HUDEP-2 (cell line): ENCODE data around the gene GRWD1.
A peak's percentile ranks its signal among the peaks of the same experiment; 100 is the strongest.

Experiments
- DNase-seq, 76 experiments: peaks; one replicate each; lab custom pipeline; 2025; ENCODE audit not compliant: unreplicated experiment in 76 of 76; lab: John Stamatoyannopoulos, UW

Gene GRWD1

GRCh38 chr19:48445606-48446481 lies at the start of gene GRWD1:
Gene GRWD1, plus strand, starts transcription at chr19:48445983. Its CDS starts 23 bp downstream, at chr19:48446006.
- DNase-seq: peak; percentile 69 to 98 (median 94)

- peak in 1 of 76 experiments; percentile 20 for DNase-seq
Measured at GRCh38 chr19:48396016-48396823, 49.6 kb upstream of the GRWD1 start.

- no peak for DNase-seq
Measured at GRCh38 chr19:48396824-48397176, 49.0 kb upstream of the GRWD1 start.

GRCh38 chr19:48397263-48398101 lies 48.3 kb upstream of the GRWD1 start:
- DNase-seq: peak in 1 of 76 experiments; percentile 22

GRCh38 chr19:48398102-48398374 lies 47.7 kb upstream of the GRWD1 start:
- peak in 11 of 76 experiments; percentile 21 to 59 (median 50) for DNase-seq

GRCh38 chr19:48398375-48399235 lies 47.2 kb upstream of the GRWD1 start:
- DNase-seq: peak in 74 of 76 experiments; percentile 72 to 98 (median 94)

GRCh38 chr19:48400018-48400742 lies 45.6 kb upstream of the GRWD1 start:
- peak in 33 of 76 experiments; percentile 16 to 53 (median 32) for DNase-seq

- DNase-seq: no peak
Measured at GRCh38 chr19:48401287-48401686, 44.5 kb upstream of the GRWD1 start.

GRCh38 chr19:48403606-48404005 lies 42.2 kb upstream of the GRWD1 start:
- DNase-seq: peak in 40 of 76 experiments; percentile 11 to 68 (median 38)

GRCh38 chr19:48405010-48405659 lies 40.6 kb upstream of the GRWD1 start:
- no peak for DNase-seq

- DNase-seq: no peak
Measured at GRCh38 chr19:48405850-48406249, 39.9 kb upstream of the GRWD1 start.

- no peak for DNase-seq
Measured at GRCh38 chr19:48413879-48414587, 31.8 kb upstream of the GRWD1 start.

GRCh38 chr19:48415395-48415794 lies 30.4 kb upstream of the GRWD1 start:
- DNase-seq: peak in 70 of 76 experiments; percentile 36 to 99 (median 91)

GRCh38 chr19:48415806-48416221 lies 30.0 kb upstream of the GRWD1 start:
- DNase-seq: no peak

- DNase-seq: no peak
Measured at GRCh38 chr19:48417421-48417820, 28.4 kb upstream of the GRWD1 start.

GRCh38 chr19:48418317-48419064 lies 27.3 kb upstream of the GRWD1 start:
- DNase-seq: peak in 17 of 76 experiments; percentile 11 to 70 (median 29)
